Ectodermal cell (in vitro differentiated cells): ENCODE results near the gene C1QTNF4.
A peak's percentile ranks its signal among the peaks of the same experiment; 100 is the strongest.
"Not testable (repeated sequence)": the region's sequence is repeated elsewhere in the genome, so short reads cannot be mapped to it uniquely, and the experiment has no call there.

Source experiments
- H3K27ac ChIP-seq: 2 replicates; pipeline ENCODE4 v1.7.0; 2013; ENCODE audit warnings: mild to moderate bottlenecking, low read depth, low read length; ENCODE audit not compliant: insufficient read depth, poor library complexity, severe bottlenecking
- H3K27me3 ChIP-seq: 2 replicates; pipeline ENCODE4 v1.7.0; 2013; ENCODE audit warnings: mild to moderate bottlenecking, low read length; ENCODE audit not compliant: insufficient read depth, control insufficient read depth, poor library complexity, severe bottlenecking
- H3K36me3 ChIP-seq: one replicate; pipeline ENCODE4 v1.7.0; 2013; ENCODE audit warnings: low read length; ENCODE audit not compliant: control insufficient read depth, insufficient read depth
- H3K4me1 ChIP-seq: one replicate; pipeline ENCODE4 v1.7.0; 2013; ENCODE audit warnings: low read length; ENCODE audit not compliant: control insufficient read depth, insufficient read depth
- H3K4me3 ChIP-seq: 2 replicates; pipeline ENCODE4 v1.7.0; 2013; ENCODE audit warnings: low read depth, low read length, control low read depth; ENCODE audit not compliant: insufficient read depth
- H3K9me3 ChIP-seq: 2 replicates; pipeline ENCODE4 v1.7.0; 2013; ENCODE audit warnings: mild to moderate bottlenecking, low read length, moderate library complexity; ENCODE audit not compliant: control insufficient read depth
- WGBS, 2 experiments: methylation state at CpG; one replicate each; pipeline ENCODE4 v1.1.7; 2013; ENCODE audit warnings: missing lambda C conversion rate in 2 of 2; 5-methylcytosine and 5-hydroxymethylcytosine counted together

Gene C1QTNF4

DNA sequence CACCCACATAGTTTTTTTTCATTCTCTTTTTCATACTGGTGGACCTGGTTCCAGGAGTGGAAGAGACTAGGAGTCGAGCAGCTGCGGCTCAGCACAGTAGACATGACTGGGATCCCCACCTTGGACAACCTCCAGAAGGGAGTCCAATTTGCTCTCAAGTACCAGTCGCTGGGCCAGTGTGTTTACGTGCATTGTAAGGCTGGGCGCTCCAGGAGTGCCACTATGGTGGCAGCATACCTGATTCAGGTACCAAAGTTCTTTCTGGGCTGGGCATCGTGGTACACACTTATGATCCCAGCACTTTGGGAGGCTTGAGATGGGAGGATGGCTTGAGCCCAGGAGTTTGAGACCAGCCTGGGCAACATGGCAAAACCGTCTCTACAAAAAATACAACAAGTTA lies 24.6 kb downstream of the C1QTNF4 start:
- Histone ChIP-seq H3K27me3 (no peaks in the 10 kb centered on the region), H3K4me1 (no peaks in the 10 kb centered on the region), H3K27ac (no peak overlapping the region), H3K36me3 (peaks cover 28% of the 10 kb centered on the region), H3K4me3 (no peak overlapping the region), H3K9me3 (no peaks in the 10 kb centered on the region)
- 95 to 97% methylated on average over 7 of the region's 7 CpGs for WGBS, 2 experiments

DNA sequence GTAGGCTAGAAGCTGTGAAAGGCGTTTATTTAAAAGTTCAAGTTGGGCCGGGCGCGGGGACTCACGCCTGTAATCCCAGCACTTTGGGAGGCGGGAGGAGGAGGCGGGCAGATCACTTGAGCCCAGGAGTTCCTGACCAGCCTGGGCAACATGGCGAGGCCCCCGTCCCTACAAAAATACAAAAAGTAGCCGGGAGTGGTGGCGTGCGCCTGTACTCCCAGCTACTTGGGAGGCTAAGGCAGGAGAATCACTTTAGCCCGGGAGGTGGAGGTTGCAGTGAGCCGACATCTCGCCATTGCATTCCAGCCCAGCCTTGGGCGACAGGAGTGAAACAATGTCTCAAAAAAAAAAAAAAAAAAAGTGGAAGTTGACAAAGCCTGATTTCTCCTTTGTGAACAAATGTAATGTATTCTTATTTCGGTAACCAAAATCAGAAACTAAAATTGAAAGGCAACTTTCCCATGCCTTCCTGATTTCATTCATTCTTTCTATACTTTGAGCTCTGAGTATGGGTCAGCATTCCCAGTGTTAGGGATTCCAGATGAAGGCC lies 28.0 kb downstream of the C1QTNF4 start:
- Histone ChIP-seq H3K36me3 (peaks cover 8% of the 10 kb centered on the region), H3K4me3 (peak overlapping the region; percentile 60), H3K27me3 (no peaks in the 10 kb centered on the region), H3K27ac (no peak overlapping the region), H3K4me1 (no peaks in the 10 kb centered on the region), H3K9me3 (no peaks in the 10 kb centered on the region)
- 48 to 55% methylated on average over 17 of the region's 17 CpGs for WGBS, 2 experiments

DNA sequence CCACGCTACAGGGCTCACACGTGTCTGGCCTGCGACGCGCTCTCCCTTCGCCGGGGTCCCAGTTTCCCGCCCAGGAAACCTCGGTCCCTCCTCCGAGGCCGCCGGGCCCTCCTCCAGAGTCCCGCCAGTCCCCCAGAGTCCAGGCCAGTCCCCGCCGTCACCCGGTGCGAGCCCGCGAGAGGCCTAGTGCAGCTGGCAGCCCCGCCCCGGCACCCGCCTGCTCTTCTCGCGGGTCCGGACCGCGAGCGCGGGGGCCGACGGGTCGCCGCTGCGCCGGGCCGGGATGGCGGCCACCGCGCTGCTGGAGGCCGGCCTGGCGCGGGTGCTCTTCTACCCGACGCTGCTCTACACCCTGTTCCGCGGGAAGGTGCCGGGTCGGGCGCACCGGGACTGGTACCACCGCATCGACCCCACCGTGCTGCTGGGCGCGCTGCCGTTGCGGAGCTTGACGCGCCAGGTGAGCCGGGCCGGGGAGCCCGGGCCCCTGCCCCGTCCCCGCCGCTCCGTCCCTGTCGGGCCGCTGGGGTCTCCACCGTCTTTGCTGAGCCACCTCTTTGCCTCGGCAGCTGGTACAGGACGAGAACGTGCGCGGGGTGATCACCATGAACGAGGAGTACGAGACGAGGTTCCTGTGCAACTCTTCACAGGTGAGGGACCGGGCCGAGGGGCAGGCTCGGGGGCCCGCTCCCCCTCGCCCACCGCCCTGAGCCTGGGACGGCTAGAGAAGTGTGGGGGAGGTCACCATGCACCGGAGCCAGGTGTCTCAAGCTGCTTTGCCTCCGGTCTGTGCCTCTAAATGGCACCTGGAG lies 28.7 kb downstream of the C1QTNF4 start, which contains the start of gene PTPMT1:
TSS of gene PTPMT1 (plus strand) at position 260 of the 809 bp plus-strand sequence. CDS start at position 284, 24 bp downstream.
- H3K27ac ChIP-seq = no peak within 1 kb of the TSS
- WGBS, 2 experiments = 1% methylated on average over 86 of the region's 86 CpGs

DNA sequence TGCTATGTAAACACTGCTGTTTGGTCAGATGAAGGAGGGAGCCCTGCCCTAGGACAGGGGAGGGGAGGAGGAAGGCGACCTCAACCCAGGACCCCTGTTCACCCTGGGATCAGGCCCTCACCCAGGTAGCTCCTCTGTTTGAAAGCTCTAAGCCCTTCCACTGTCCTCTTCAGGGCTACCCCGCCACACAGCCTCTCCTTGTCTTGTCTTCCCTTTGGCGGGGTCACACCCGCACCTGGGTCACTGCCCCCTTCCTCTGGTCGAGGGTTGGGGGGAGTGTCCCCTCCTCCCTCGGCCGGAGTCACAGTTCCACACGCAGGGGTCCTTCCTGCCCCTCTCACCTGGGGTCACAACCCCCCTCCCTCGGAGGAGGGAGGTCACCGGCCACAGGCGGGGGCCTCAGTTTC lies 29.3 kb downstream of the C1QTNF4 start:
- Histone ChIP-seq H3K27ac (no peak overlapping the region), H3K4me1 (no peaks in the 10 kb centered on the region), H3K27me3 (no peaks in the 10 kb centered on the region), H3K9me3 (no peaks in the 10 kb centered on the region), H3K4me3 (peak overlapping the region; percentile 60), H3K36me3 (peaks cover 7% of the 10 kb centered on the region)
- 22 to 25% methylated on average over 11 of the region's 11 CpGs for WGBS, 2 experiments

More for the DNA sequence above, 28.7 kb downstream of the C1QTNF4 start, which contains the start of gene PTPMT1:
- no peaks in the 10 kb centered on the region for H3K27me3 ChIP-seq
- no peaks in the 10 kb centered on the region for H3K9me3 ChIP-seq
- peak within 1 kb of the TSS; percentile 60 for H3K4me3 ChIP-seq
- H3K4me1 ChIP-seq = no peaks in the 10 kb centered on the region
- peaks cover 8% of the 10 kb centered on the region for H3K36me3 ChIP-seq

DNA sequence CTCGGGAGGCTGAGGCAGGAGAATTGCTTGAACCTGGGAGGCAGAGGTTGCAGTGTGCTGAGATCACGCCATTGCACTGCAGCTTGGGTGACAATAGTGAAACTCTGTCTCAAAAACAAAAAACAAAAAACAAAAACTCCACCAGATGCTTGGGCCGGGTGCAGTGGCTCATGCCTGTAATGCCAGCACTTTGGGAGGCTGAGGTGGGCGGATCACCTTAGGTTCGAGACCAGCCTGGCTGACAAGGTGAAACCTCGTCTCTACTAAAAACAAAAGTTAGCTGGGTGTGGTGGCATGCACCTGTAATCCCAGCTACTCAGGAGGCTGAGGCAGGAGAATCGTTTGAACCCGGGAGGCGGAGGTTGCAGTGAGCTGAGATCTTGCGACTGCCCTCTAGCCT lies 29.8 kb downstream of the C1QTNF4 start:
- H3K27me3 ChIP-seq, H3K36me3 ChIP-seq, H3K4me1 ChIP-seq, H3K27ac ChIP-seq, H3K9me3 ChIP-seq, H3K4me3 ChIP-seq: not testable (repeated sequence)
- WGBS, 2 experiments = 95 to 96% methylated on average over 10 of the region's 10 CpGs

DNA sequence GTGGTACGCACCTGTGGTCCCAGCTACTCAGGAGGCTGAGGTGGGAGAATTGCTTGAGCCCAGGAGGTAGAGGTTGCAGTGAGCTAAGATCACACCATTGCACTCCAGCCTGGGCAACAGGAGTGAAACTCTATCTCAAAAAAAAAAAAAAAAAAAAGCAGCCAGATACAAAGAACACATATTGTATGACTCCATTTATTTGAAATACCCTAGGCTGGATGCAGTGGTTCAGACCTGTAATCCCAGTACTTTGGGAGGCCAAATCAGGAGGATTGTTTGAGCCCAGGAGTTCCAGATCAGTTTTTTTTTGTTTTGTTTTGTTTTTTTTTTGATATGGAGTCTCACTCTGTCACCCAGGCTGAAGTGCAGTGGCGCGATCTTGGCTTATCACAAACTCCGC lies 31.8 kb downstream of the C1QTNF4 start:
- 94 to 98% methylated on average over 4 of the region's 4 CpGs for WGBS, 2 experiments

DNA sequence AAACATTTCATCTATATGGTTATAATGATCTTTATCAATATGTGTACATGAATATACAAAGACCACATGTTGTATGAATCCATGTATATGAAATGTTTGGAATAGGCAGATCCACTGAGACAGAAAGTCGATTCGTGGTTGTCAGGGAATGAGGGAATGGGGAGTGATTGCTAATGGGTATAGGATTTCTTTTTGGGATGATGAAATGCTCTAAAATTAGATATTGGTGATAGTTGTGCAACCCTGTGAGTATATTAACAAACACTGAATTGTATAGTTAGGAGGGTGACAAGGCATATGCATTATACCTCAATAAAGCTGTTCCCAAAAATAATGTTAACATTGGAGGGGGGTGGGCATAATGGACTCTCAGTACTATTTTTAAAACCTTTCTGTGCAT lies 33.8 kb downstream of the C1QTNF4 start:
- no peak overlapping the region for H3K4me3 ChIP-seq
- H3K27me3 ChIP-seq = no peaks in the 10 kb centered on the region
- no peak overlapping the region for H3K27ac ChIP-seq
- 95 to 98% methylated on average over 2 of the region's 2 CpGs for WGBS, 2 experiments
- H3K9me3 ChIP-seq = no peaks in the 10 kb centered on the region
- H3K36me3 ChIP-seq = no peaks in the 10 kb centered on the region
- H3K4me1 ChIP-seq = no peaks in the 10 kb centered on the region

More for the DNA sequence above, 31.8 kb downstream of the C1QTNF4 start:
- not testable (repeated sequence) for H3K27ac ChIP-seq, H3K4me3 ChIP-seq, H3K4me1 ChIP-seq, H3K36me3 ChIP-seq, H3K9me3 ChIP-seq, H3K27me3 ChIP-seq

DNA sequence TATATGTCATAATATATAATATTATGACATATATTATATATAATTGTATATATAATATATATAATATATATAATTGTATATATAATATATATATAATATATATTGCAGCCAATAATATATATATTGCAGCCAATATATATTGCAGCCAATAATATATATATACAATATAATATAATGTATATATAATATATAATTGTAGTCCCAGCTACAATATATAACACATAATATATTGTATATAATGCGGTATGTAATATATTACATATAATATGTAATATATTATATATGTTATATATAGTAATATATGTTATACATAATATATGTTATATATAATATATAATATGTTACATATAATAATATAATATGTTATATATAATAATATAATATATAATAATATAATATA lies 35.5 kb downstream of the C1QTNF4 start:
- no peaks in the 10 kb centered on the region for H3K4me1 ChIP-seq
- no peaks in the 10 kb centered on the region for H3K9me3 ChIP-seq
- H3K27me3 ChIP-seq = no peaks in the 10 kb centered on the region
- H3K4me3 ChIP-seq = no peak overlapping the region
- WGBS, 2 experiments = no CpG with 5 or more reads among the region's 1 CpG
- H3K36me3 ChIP-seq = no peaks in the 10 kb centered on the region
- no peak overlapping the region for H3K27ac ChIP-seq

DNA sequence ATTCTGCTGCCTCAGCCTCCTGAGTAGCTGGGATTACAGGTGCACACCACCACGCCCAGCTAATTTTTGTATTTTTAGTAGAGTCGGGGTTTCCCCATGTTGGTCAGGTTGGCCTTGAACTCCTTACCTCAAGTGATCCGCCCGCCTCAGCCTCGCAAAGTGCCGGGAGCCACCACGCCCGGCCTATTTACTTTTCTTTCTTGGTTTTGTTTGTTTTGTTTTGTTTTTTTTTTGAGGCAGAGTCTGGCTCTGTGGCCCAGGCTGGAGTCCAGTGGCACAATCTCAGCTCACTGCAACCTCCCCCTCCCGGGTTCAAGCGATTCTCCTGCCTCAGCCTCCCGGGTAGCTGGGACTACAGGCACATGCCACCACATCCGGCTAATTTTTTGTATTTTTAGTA lies 37.2 kb downstream of the C1QTNF4 start:
- H3K36me3 ChIP-seq, H3K9me3 ChIP-seq, H3K4me3 ChIP-seq, H3K27ac ChIP-seq, H3K4me1 ChIP-seq, H3K27me3 ChIP-seq: not testable (repeated sequence)
- WGBS, 2 experiments = 89 to 94% methylated on average over 12 of the region's 12 CpGs

DNA sequence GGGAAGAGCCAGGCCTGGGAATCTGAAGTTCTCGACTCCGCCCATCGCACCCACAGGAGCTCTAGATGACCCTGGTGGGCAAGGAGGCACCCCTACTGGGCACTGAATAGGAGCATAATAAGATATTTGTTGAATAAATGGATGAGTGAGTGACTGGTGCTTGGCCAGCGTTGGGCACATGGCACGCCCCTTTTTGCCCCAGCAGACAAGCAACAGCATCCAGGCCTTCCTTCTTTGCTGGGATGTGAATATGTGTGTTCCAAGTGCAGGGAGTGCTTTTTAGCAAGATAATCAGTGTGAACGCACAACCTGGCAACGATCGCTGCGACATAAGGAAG lies 40.8 kb downstream of the C1QTNF4 start:
- 30 to 40% methylated on average over 9 of the region's 9 CpGs for WGBS, 2 experiments
- H3K27ac ChIP-seq = peak overlapping the region; percentile 52
- H3K4me1 ChIP-seq = peaks cover 9% of the 10 kb centered on the region
- H3K9me3 ChIP-seq = no peaks in the 10 kb centered on the region
- peak overlapping the region; percentile 88 for H3K4me3 ChIP-seq
- no peaks in the 10 kb centered on the region for H3K27me3 ChIP-seq
- H3K36me3 ChIP-seq = no peaks in the 10 kb centered on the region
